ENCODE data around the gene THOC1. TPM values are rescaled to one million over a fixed set of nuclear protein-coding genes. Genes with fewer than 3 reads are reported as not detected.

THOC1 gene
- total and polyA plus RNA-seq, 2 donors (not counting 1 experiment from before 2014, with no cell fraction given): 18.3 to 78.7 TPM

DNA sequence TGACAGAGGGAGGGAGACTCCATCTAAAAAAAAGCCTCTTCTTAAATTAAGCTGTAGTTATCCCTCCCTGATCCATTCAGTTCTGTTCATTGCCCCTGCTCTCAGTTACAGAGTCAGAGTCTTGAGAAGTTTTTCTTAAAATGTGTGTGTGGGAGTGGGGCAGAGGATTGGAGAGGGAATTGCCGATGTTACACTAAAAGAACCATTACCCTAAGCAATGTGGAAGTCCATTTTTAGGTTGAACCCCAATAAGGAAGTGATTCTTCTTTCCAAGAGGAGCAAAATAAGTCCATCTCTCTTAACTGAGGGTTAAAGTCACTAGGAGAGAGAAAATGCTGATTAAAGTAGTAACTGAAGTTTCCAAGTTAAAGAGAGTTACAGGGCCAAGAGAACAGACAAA is 21.2 kb upstream of the THOC1 start:
- no peaks in the 10 kb centered on the region for H3K4me1 ChIP-seq (ENCODE audit: control insufficient read depth in 2 of 2, insufficient read depth in 2 of 2, low read length in 2 of 2)
- TF ChIP-seq EZH2 (IDR thresholded peaks at IDR 0.05; ENCODE audit: borderline replicate concordance, insufficient read depth, low read depth, low read length, poor library complexity, severe bottlenecking) (no peak), CTCF (IDR thresholded peaks at IDR 0.05) (no peak)
- ChIA-PET CTCF (no interaction called here), POLR2A (no interaction called here)
- intact Hi-C loops (cut with micrococcal nuclease): no loop called here
- H3K36me3 ChIP-seq (replicated peaks in 1 of 2; ENCODE audit: control extremely low read depth in 1 of 2, control insufficient read depth in 1 of 2, extremely low read depth in 1 of 2, insufficient read depth in 2 of 2, low read length in 1 of 2): no peaks in the 10 kb centered on the region
- WGBS (ENCODE audit: insufficient coverage): no CpG with 5 or more reads among the region's 1 CpG
- Mint-ChIP-seq H3K27ac (no peak overlapping the region), H3K4me1 (no peaks in the 10 kb centered on the region), H3K9me3 (ENCODE audit: insufficient read depth) (peaks cover 3% of the 10 kb centered on the region), H3K27me3 (peaks cover 14% of the 10 kb centered on the region), H3K4me3 (no peak overlapping the region)
- no peak overlapping the region for H3K4me3 ChIP-seq (ENCODE audit: control extremely low read depth in 1 of 5, extremely low read depth in 1 of 5, insufficient read depth in 1 of 5, low read depth in 2 of 5, low read length in 4 of 5)
- no peak overlapping the region for H3K9ac ChIP-seq (ENCODE audit: low read length)
- H3K4me2 ChIP-seq (replicated peaks; ENCODE audit: low read depth, low read length, poor library complexity, severe bottlenecking): no peak overlapping the region
- no peaks in the 10 kb centered on the region for H3K27me3 ChIP-seq (replicated peaks in 1 of 4; ENCODE audit: control extremely low read depth in 1 of 4, control insufficient read depth in 3 of 4, insufficient read depth in 4 of 4, low read length in 3 of 4)
- no peak overlapping the region for H2AFZ ChIP-seq (ENCODE audit: insufficient read depth, low read depth, low read length, poor library complexity, severe bottlenecking)
- no peaks in the 10 kb centered on the region for H3K79me2 ChIP-seq (ENCODE audit: control insufficient read depth, insufficient read depth, low read length)
- no peak for DNase-seq
- H3K9me3 ChIP-seq (ENCODE audit: control extremely low read depth in 1 of 3, control insufficient read depth in 2 of 3, insufficient read depth in 1 of 3, low read length in 2 of 3): no peaks in the 10 kb centered on the region
- H4K20me1 ChIP-seq (ENCODE audit: control insufficient read depth, insufficient read depth, low read length, poor library complexity, severe bottlenecking): no peaks in the 10 kb centered on the region
- no peak overlapping the region for H3K27ac ChIP-seq (ENCODE audit: low read length in 2 of 2)
- no peak for ATAC-seq (ENCODE audit: low read depth)

DNA sequence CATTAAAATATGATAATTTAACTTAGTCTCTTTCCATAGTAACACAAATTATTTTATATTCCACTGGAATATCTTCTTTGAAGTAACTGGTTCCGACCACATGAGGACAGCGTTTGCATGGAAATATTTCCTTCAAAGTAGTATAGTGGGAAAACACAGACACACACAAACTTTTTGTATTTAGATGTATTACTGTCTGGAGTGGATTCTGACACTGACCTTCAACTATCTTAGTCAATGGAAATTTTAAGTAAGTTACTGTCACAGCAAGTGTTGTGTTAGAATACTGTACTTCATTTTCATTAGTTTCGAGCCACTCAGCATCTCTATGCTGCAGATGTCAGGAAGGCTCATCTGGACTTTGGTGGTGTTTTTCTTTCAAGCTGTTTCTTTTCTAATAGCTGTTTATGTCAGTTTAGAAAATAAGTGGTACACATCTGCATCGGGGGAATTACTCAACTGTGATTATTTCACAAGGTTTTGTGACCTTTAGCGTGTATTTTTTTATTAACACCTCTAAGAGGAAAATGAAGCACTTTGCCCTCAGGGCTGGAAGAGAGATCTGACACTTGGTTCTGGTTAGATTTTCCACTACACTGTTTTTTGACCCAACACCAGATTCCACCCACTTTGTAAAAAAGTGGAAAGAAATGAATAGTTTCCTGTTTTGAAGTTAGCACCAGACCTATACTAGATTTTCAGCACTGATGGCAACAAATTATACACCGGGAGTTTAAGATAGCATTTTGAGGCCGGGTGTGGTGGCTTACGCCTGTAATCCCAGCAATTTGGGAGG is 18.9 kb upstream of the THOC1 start:
- Mint-ChIP-seq H3K9me3 (ENCODE audit: insufficient read depth) (peaks cover 3% of the 10 kb centered on the region), H3K27me3 (peaks cover 9% of the 10 kb centered on the region), H3K4me3 (no peak overlapping the region), H3K27ac (no peak overlapping the region), H3K4me1 (no peaks in the 10 kb centered on the region)
- no peaks in the 10 kb centered on the region for H3K4me1 ChIP-seq (ENCODE audit: control insufficient read depth in 2 of 2, insufficient read depth in 2 of 2, low read length in 2 of 2)
- H2AFZ ChIP-seq (ENCODE audit: insufficient read depth, low read depth, low read length, poor library complexity, severe bottlenecking): no peak overlapping the region
- H3K79me2 ChIP-seq (ENCODE audit: control insufficient read depth, insufficient read depth, low read length): no peaks in the 10 kb centered on the region
- CTCF ChIA-PET: no interaction called here
- H3K36me3 ChIP-seq (replicated peaks in 1 of 2; ENCODE audit: control extremely low read depth in 1 of 2, control insufficient read depth in 1 of 2, extremely low read depth in 1 of 2, insufficient read depth in 2 of 2, low read length in 1 of 2): no peaks in the 10 kb centered on the region
- 91% methylated on average over 3 of the region's 8 CpGs for WGBS (ENCODE audit: insufficient coverage)
- ATAC-seq (ENCODE audit: low read depth) (no peak), DNase-seq (no peak)
- intact Hi-C loops (cut with micrococcal nuclease): no loop called here
- TF ChIP-seq EZH2 (IDR thresholded peaks at IDR 0.05; ENCODE audit: borderline replicate concordance, insufficient read depth, low read depth, low read length, poor library complexity, severe bottlenecking): no peak
- H3K4me3 ChIP-seq (ENCODE audit: control extremely low read depth in 1 of 5, extremely low read depth in 1 of 5, insufficient read depth in 1 of 5, low read depth in 2 of 5, low read length in 4 of 5): no peak overlapping the region
- H3K27me3 ChIP-seq (replicated peaks in 1 of 4; ENCODE audit: control extremely low read depth in 1 of 4, control insufficient read depth in 3 of 4, insufficient read depth in 4 of 4, low read length in 3 of 4): no peaks in the 10 kb centered on the region
- H3K27ac ChIP-seq (ENCODE audit: low read length in 2 of 2): no peak overlapping the region
- H3K9ac ChIP-seq (ENCODE audit: low read length): no peak overlapping the region
- no peaks in the 10 kb centered on the region for H3K9me3 ChIP-seq (ENCODE audit: control extremely low read depth in 1 of 3, control insufficient read depth in 2 of 3, insufficient read depth in 1 of 3, low read length in 2 of 3)
- POLR2A ChIA-PET: no interaction called here
- H3K4me2 ChIP-seq (replicated peaks; ENCODE audit: low read depth, low read length, poor library complexity, severe bottlenecking): no peak overlapping the region
- H4K20me1 ChIP-seq (ENCODE audit: control insufficient read depth, insufficient read depth, low read length, poor library complexity, severe bottlenecking): no peaks in the 10 kb centered on the region
